Progenitor cell of endocrine pancreas (in vitro differentiated cells): Measurements from ENCODE around the gene PEX11B. TPM values are rescaled to one million over a fixed set of nuclear protein-coding genes. Genes with fewer than 3 reads are reported as not detected.

ENCODE experiments used
- DNase-seq: peaks from one replicate; pipeline ENCODE4 v3.0.0; 2021; ENCODE audit warnings: low spot score; ENCODE audit not compliant: unreplicated experiment
- H3K27ac Mint-ChIP-seq: 2 replicates; pipeline ENCODE4 v1.8.0; 2021; ENCODE audit warnings: mild to moderate bottlenecking, moderate library complexity, mixed read lengths
- H3K27me3 Mint-ChIP-seq: 2 replicates; pipeline ENCODE4 v1.8.0; 2021; ENCODE audit warnings: mixed read lengths
- H3K36me3 Mint-ChIP-seq: 2 replicates; pipeline ENCODE4 v1.8.0; 2022; ENCODE audit warnings: mixed read lengths; ENCODE audit not compliant: insufficient read depth
- H3K4me1 Mint-ChIP-seq: 2 replicates; pipeline ENCODE4 v1.8.0; 2021; ENCODE audit warnings: low read depth, mixed read lengths
- H3K4me3 Mint-ChIP-seq: 2 replicates; pipeline ENCODE4 v1.8.0; 2021; ENCODE audit warnings: low read depth, mild to moderate bottlenecking, moderate library complexity, mixed read lengths
- H3K9me3 Mint-ChIP-seq: 2 replicates; pipeline ENCODE4 v1.8.0; 2021; ENCODE audit warnings: low read depth, mixed read lengths
- CTCF ChIP-seq: fragments of 200-600 bp; sonication (generic); IDR thresholded peaks from one replicate; pipeline ENCODE4 v1.5.0; 2021; ENCODE audit warnings: antibody characterized with exemption, mild to moderate bottlenecking; ENCODE audit not compliant: unreplicated experiment
- total RNA-seq: library from RNA; stranded (reverse); gene quantifications from 2 replicates; pipeline ENCODE4 v1.2.1, GENCODE V29; 2021

The PEX11B gene
- total RNA-seq, 1 donor from 2014 or later = 23.9 TPM

DNA sequence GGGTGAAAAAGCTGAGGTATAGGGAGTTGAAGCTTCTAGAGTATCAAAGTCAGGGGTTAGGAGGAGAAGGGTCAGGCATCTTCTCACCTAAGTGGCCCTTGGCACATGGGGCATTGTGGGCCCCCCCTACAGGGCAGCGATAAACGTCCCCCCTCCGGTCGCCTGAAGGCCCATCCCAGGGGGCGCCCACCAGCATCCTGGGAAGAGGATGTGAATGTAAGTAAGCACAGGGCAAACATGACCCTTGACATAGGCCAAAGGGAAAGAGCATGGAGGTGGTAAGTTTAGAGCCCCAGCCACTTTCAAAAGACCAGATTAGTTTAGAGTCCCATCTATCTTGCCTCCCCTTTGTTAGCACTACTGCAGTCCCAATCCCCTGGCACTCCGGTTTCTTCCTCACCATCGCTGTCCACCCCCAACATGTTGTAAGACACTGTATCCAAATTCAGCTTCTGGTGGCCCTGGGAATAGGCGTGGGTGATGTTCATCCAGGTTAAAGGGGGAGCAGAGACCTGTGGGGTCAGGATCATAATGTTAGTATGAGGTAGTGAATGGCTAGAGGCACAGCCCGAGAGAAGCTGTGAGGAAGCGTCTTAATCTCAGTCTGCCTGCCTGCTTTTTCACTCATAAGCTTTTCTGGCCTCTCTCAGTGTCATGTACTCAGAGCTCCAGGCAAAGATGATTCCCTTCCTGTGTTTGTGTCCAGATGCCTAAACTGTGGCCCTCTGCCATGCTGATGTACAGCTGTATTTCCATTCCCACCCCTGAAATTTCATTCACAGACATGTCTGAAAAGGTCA, 11.4 kb downstream of the PEX11B start:
- no peak for TF ChIP-seq CTCF
- peaks cover 2% of the 10 kb centered on the region for H3K36me3 Mint-ChIP-seq
- H3K4me1 Mint-ChIP-seq = peaks cover 2% of the 10 kb centered on the region
- H3K9me3 Mint-ChIP-seq = no peaks in the 10 kb centered on the region
- H3K27ac Mint-ChIP-seq = peak overlapping the region; percentile 57
- no peak for DNase-seq
- H3K4me3 Mint-ChIP-seq = no peak overlapping the region
- peaks cover 3% of the 10 kb centered on the region for H3K27me3 Mint-ChIP-seq

GRCh38 chr1:145901312-145902021, 17.1 kb downstream of the PEX11B start:
- peaks cover 1% of the 10 kb centered on the region for H3K4me1 Mint-ChIP-seq
- TF ChIP-seq CTCF = no peak
- peaks cover 3% of the 10 kb centered on the region for H3K27me3 Mint-ChIP-seq
- no peaks in the 10 kb centered on the region for H3K36me3 Mint-ChIP-seq
- DNase-seq = no peak
- no peaks in the 10 kb centered on the region for H3K9me3 Mint-ChIP-seq
- no peak overlapping the region for H3K27ac Mint-ChIP-seq
- no peak overlapping the region for H3K4me3 Mint-ChIP-seq

DNA sequence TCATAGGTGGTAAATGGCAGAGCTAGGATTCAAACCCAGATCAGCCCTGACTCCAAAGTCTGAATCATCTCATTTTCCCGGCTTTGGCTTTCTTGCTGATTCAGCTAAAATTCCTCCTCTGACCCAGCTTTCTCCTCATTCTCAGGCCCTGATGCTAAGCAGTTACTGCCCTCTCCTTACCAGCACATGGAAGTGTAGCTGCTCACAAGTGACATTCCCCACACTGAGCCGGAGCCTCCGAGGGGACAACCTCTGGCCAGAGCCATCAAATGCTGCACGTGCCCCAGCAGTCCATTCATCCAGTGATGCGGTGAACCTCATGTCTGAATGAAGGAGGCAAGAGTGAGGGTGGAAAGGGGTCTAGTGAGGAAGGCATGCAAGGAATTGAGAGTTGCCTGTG, 19.8 kb downstream of the PEX11B start:
- Mint-ChIP-seq H3K4me1 (peaks cover 1% of the 10 kb centered on the region), H3K27me3 (peaks cover 3% of the 10 kb centered on the region), H3K4me3 (no peak overlapping the region), H3K36me3 (no peaks in the 10 kb centered on the region), H3K27ac (no peak overlapping the region), H3K9me3 (no peaks in the 10 kb centered on the region)
- no peak for DNase-seq
- TF ChIP-seq CTCF = no peak

- no peak overlapping the region for H3K27ac Mint-ChIP-seq
- H3K36me3 Mint-ChIP-seq = no peaks in the 10 kb centered on the region
- no peak for DNase-seq
- no peak overlapping the region for H3K4me3 Mint-ChIP-seq
- no peak for TF ChIP-seq CTCF
- H3K27me3 Mint-ChIP-seq = peaks cover 3% of the 10 kb centered on the region
- H3K9me3 Mint-ChIP-seq = no peaks in the 10 kb centered on the region
- H3K4me1 Mint-ChIP-seq = peaks cover 4% of the 10 kb centered on the region
Observed at GRCh38 chr1:145897969-145898368, 20.5 kb downstream of the PEX11B start.

DNA sequence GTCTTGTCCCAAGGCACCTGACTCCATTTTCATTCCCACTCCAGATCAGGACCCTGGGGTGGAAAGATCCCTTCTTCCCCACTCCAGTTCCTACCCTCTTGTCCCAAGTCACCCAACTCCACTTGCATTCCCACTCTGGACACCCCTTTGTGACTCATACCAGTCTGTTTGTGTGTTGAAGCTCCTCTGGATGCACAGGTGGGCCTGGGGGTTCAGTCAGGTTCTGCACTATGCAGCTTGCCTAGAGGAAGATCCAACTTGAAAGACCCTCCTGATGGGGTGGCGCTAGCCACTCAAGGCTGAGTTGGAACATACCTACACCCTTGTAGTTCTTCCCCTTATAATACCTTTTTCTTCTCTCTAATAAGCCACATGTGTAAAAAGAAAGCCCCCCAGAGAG, 23.0 kb downstream of the PEX11B start:
- no peak overlapping the region for H3K27ac Mint-ChIP-seq
- no peak for DNase-seq
- H3K9me3 Mint-ChIP-seq = no peaks in the 10 kb centered on the region

More for the DNA sequence above, 23.0 kb downstream of the PEX11B start:
- no peak overlapping the region for H3K4me3 Mint-ChIP-seq
- no peak for TF ChIP-seq CTCF
- no peaks in the 10 kb centered on the region for H3K36me3 Mint-ChIP-seq
- no peaks in the 10 kb centered on the region for H3K27me3 Mint-ChIP-seq
- peaks cover 17% of the 10 kb centered on the region for H3K4me1 Mint-ChIP-seq
